Activated CD8-positive, alpha-beta T cell treated with anti-CD3 and anti-CD28 coated beads for 36 hours (primary cell): ENCODE results near the gene FRYL. TPM values are rescaled to one million over a fixed set of nuclear protein-coding genes. Genes with fewer than 3 reads are reported as not detected.

Experiments used
- ATAC-seq: fragments of 200-7000 bp; cut with Tn5 transposase; one replicate; pipeline ENCODE4 v1.10.0; 2021; ENCODE audit warnings: mild to moderate bottlenecking, moderate library complexity
- CTCF ChIA-PET: fragments of 350-600 bp; sonication (Branson Sonifier 250); formaldehyde crosslinking; loops from one replicate; lab custom pipeline; 2021; ENCODE audit warnings: antibody characterized with exemption; lab: Charles Lee
- POLR2A ChIA-PET: fragments of 350-600 bp; sonication (Branson Sonifier 250); formaldehyde crosslinking; loops from one replicate; lab custom pipeline; 2021; ENCODE audit warnings: antibody characterized with exemption; lab: Charles Lee
- DNase-seq: peaks from one replicate; pipeline ENCODE4 v3.0.0-alpha.2; 2020
- H3K27ac Mint-ChIP-seq: one replicate; pipeline ENCODE4 v1.8.0; 2021; ENCODE audit warnings: mild to moderate bottlenecking, mixed read lengths
- H3K27me3 Mint-ChIP-seq: one replicate; pipeline ENCODE4 v1.8.0; 2021; ENCODE audit warnings: mixed read lengths
- H3K36me3 Mint-ChIP-seq: one replicate; pipeline ENCODE4 v1.8.0; 2021; ENCODE audit warnings: low read depth, mixed read lengths
- H3K4me1 Mint-ChIP-seq: one replicate; pipeline ENCODE4 v1.8.0; 2021; ENCODE audit warnings: low read depth, mixed read lengths
- H3K4me3 Mint-ChIP-seq: one replicate; pipeline ENCODE4 v1.8.0; 2021; ENCODE audit warnings: mild to moderate bottlenecking, moderate library complexity, mixed read lengths
- H3K9me3 Mint-ChIP-seq: one replicate; pipeline ENCODE4 v1.8.0; 2021; ENCODE audit warnings: mixed read lengths
- intact Hi-C: fragments of 100-400 bp; cut with micrococcal nuclease; formaldehyde crosslinking; loops from one replicate; pipeline ENCODE4 v1.10.0; 2022
- total RNA-seq, 2 experiments: library from RNA; stranded (reverse); gene quantifications; one replicate each; pipeline ENCODE4 v1.2.3, GENCODE V29; 2021
- TF ChIP-seq, protein P1 (sequence below): fragments of 200-600 bp; IDR thresholded peaks from one replicate; pipeline ENCODE4 v1.8.0; 2022; ENCODE audit warnings: antibody characterized with exemption, mild to moderate bottlenecking

Gene FRYL
- total RNA-seq, 2 experiments from 2014 or later, result 66.6 to 73.2 TPM

DNA sequence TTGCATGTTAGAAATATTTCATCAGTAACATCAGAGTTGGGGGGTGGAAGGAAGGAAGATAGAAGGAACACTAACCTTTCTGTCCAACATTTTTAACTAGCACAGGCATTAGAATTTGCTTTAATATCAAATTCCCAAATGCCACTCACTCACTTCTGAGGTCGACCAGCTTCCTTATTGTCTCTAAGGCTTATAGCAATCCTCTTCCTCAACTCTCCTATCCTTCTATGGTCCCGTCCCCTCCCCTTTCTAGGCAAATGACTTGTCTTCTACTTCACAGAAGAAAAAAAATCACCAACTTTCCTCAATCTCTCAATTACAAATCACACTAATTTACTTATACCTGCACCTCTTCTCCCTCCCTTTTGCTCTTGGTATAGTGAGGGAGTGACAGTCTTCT, 189.2 kb downstream of the FRYL start:
- H3K27me3 Mint-ChIP-seq, result no peaks in the 10 kb centered on the region
- no peak overlapping the region for H3K27ac Mint-ChIP-seq
- ATAC-seq (no peak), DNase-seq (no peak)
- TF ChIP-seq, protein P1, sequence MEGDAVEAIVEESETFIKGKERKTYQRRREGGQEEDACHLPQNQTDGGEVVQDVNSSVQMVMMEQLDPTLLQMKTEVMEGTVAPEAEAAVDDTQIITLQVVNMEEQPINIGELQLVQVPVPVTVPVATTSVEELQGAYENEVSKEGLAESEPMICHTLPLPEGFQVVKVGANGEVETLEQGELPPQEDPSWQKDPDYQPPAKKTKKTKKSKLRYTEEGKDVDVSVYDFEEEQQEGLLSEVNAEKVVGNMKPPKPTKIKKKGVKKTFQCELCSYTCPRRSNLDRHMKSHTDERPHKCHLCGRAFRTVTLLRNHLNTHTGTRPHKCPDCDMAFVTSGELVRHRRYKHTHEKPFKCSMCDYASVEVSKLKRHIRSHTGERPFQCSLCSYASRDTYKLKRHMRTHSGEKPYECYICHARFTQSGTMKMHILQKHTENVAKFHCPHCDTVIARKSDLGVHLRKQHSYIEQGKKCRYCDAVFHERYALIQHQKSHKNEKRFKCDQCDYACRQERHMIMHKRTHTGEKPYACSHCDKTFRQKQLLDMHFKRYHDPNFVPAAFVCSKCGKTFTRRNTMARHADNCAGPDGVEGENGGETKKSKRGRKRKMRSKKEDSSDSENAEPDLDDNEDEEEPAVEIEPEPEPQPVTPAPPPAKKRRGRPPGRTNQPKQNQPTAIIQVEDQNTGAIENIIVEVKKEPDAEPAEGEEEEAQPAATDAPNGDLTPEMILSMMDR, result no peak
- intact Hi-C loops, result no loop called here
- H3K36me3 Mint-ChIP-seq, result peaks cover 21% of the 10 kb centered on the region
- ChIA-PET CTCF (no interaction called here), POLR2A (no interaction called here)
- H3K4me1 Mint-ChIP-seq, result peaks cover 13% of the 10 kb centered on the region
- no peaks in the 10 kb centered on the region for H3K9me3 Mint-ChIP-seq
- no peak overlapping the region for H3K4me3 Mint-ChIP-seq

DNA sequence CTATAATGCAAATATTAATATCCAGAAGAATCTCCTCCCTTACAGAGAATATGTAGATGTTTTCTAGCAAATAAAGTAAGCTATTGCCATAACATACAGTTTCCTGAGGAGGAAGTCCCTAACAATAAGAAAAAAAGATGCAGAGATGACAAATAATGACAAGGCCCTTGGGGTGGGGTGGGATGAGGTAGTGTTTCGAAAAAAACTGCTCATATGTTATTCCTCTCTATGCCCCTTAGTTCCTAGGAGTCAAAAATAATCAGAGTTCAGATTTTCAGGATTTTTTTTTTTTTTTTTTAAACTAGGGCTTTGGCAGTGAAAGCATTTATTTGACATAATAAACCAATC, 191.0 kb downstream of the FRYL start:
- intact Hi-C loops, result no loop called here
- no peak for ATAC-seq
- Mint-ChIP-seq H3K27ac (peak overlapping the region; percentile 4), H3K36me3 (peaks cover 18% of the 10 kb centered on the region), H3K9me3 (no peaks in the 10 kb centered on the region), H3K27me3 (no peaks in the 10 kb centered on the region), H3K4me1 (peaks cover 13% of the 10 kb centered on the region), H3K4me3 (no peak overlapping the region)
- ChIA-PET POLR2A (no interaction called here), CTCF (no interaction called here)
- DNase-seq, result no peak
- TF ChIP-seq, protein P1, result no peak

DNA sequence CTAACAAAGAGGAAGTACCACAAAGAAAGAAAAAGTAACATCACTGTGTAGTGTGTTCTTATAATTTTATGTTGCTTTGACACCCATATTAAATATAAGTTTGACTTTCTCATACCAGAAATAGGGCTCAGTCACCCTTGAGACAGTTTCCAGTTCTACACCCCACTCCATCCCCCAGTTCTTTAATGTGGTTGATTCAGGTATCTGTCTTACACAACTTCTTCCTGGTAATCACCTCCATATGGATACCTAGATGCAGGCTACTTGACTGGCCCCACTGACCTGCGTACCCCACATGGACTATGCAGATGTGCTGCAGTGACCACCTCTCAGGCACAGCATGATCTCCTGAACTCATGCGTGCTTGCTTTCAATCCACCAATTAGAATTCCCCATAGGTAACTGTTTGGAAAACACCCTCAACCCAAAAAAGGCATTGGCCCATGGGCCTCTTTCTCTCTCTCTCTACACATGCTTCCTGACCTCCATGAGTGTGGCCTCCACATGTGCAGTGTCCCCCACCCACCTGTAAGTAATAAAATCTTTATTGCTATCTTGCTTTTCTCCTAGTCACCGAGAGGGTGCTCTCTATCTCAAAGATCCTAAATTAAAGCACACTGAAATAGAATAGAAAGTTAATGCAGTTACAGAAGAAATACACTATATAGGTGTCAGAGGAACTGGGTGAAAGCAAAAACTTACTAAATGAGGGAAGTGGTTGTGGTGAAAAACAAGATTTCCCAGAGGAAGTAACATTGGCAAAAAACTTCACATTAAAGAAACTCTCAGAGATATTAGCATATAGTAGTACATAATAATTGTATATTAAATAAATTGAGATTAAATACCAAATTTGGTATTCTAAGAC, 191.6 kb downstream of the FRYL start:
- no peaks in the 10 kb centered on the region for H3K27me3 Mint-ChIP-seq
- H3K36me3 Mint-ChIP-seq, result peaks cover 18% of the 10 kb centered on the region
- CTCF ChIA-PET, result no interaction called here
- no peak for DNase-seq
- TF ChIP-seq, protein P1, result no peak
- no peak overlapping the region for H3K4me3 Mint-ChIP-seq
- H3K4me1 Mint-ChIP-seq, result peaks cover 13% of the 10 kb centered on the region
- POLR2A ChIA-PET, result interaction anchor here (0.6 kb wide), 1 partner anchor 203 kb away, joined by 3 read pairs; no protein-coding TSS in a partner anchor
- peak overlapping the region; percentile 68 for H3K27ac Mint-ChIP-seq
- H3K9me3 Mint-ChIP-seq, result no peaks in the 10 kb centered on the region
- ATAC-seq, result peak; percentile 13
- intact Hi-C loops, result no loop called here

DNA sequence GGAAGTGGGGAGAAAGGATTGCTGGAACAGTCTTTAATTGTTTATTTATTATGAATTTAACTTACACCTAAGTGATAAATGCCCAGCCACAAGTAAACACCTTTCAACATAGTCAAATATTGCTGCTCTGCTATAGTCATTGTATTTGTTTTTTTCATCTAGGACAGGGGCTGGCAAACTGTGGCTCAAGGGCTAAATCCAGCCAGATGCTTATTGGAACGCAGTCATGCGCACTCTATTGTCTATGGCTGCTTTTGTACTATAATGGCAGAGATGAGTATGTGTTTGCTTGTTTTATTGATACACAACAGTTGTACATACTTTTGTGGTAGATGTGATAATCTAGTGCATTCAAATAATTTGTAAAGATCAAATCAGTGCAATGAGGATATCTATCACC, 194.7 kb downstream of the FRYL start:
- intact Hi-C loops, result no loop called here
- Mint-ChIP-seq H3K4me1 (peaks cover 13% of the 10 kb centered on the region), H3K27me3 (no peaks in the 10 kb centered on the region), H3K9me3 (no peaks in the 10 kb centered on the region), H3K36me3 (peaks cover 22% of the 10 kb centered on the region), H3K27ac (no peak overlapping the region), H3K4me3 (no peak overlapping the region)
- ATAC-seq (no peak), DNase-seq (no peak)
- POLR2A ChIA-PET, result no interaction called here
- TF ChIP-seq, protein P1, result no peak
- CTCF ChIA-PET, result interaction anchor here (1.2 kb wide), 1 partner anchor 195 kb away, joined by 5 read pairs; the partner anchor contains the start of gene FRYL
